Neural crest cell (in vitro differentiated cells): ENCODE results near the gene PCDHB7. TPM values are rescaled to one million over a fixed set of nuclear protein-coding genes. Genes with fewer than 3 reads are reported as not detected.
"Not testable (repeated sequence)": the region's sequence is repeated elsewhere in the genome, so short reads cannot be mapped to it uniquely, and the experiment has no call there.

Source experiments
- DNase-seq: peaks from one replicate; pipeline ENCODE4 v3.0.0; 2021; ENCODE audit warnings: low read depth, mixed read lengths, low spot score
- H3K27ac Mint-ChIP-seq: one replicate; pipeline ENCODE4 v1.8.0; 2021; ENCODE audit warnings: mild to moderate bottlenecking, mixed read lengths; ENCODE audit not compliant: unreplicated experiment
- H3K27me3 Mint-ChIP-seq: 2 replicates; pipeline ENCODE4 v1.8.0; 2021; ENCODE audit warnings: low read depth, mild to moderate bottlenecking, mixed read lengths
- H3K36me3 Mint-ChIP-seq: 2 replicates; pipeline ENCODE4 v1.8.0; 2021; ENCODE audit warnings: low read depth, mild to moderate bottlenecking, mixed read lengths
- H3K4me1 Mint-ChIP-seq: 2 replicates; pipeline ENCODE4 v1.8.0; 2021; ENCODE audit warnings: mixed read lengths
- H3K4me3 Mint-ChIP-seq: one replicate; pipeline ENCODE4 v1.8.0; 2021; ENCODE audit warnings: mild to moderate bottlenecking, mixed read lengths
- H3K9me3 Mint-ChIP-seq: 2 replicates; pipeline ENCODE4 v1.8.0; 2021; ENCODE audit warnings: mixed read lengths
- total RNA-seq: library from RNA; stranded (reverse); gene quantifications from 2 replicates; pipeline ENCODE4 v1.2.1, GENCODE V29; 2021
- TF ChIP-seq, protein P1 (sequence below): fragments of 200-600 bp; sonication (generic); conservative IDR thresholded peaks from 2 replicates; pipeline ENCODE4 v1.5.0; 2021; ENCODE audit warnings: antibody characterized with exemption, mild to moderate bottlenecking

PCDHB7 gene
- total RNA-seq, 1 donor from 2014 or later, result 0.58 TPM

DNA sequence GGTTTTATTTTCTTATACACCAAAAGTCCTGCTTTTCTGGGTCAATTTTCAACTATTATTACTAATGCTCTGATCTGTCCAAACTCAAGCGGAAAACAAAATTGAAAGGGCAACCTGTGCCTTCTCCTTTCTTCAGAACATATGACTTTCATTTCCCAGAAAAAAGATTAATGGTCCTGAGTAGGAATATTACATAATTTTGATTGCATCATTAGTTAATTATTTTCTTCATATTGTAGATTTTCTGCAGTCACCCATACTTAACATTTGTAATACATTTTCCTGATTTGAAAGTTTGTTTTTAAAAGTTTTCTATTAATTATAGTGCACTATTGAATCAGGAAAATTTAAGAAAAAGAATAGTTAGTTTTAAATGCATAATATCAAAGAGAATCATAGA, 3.5 kb downstream of the PCDHB7 start:
- TF ChIP-seq, protein P1, sequence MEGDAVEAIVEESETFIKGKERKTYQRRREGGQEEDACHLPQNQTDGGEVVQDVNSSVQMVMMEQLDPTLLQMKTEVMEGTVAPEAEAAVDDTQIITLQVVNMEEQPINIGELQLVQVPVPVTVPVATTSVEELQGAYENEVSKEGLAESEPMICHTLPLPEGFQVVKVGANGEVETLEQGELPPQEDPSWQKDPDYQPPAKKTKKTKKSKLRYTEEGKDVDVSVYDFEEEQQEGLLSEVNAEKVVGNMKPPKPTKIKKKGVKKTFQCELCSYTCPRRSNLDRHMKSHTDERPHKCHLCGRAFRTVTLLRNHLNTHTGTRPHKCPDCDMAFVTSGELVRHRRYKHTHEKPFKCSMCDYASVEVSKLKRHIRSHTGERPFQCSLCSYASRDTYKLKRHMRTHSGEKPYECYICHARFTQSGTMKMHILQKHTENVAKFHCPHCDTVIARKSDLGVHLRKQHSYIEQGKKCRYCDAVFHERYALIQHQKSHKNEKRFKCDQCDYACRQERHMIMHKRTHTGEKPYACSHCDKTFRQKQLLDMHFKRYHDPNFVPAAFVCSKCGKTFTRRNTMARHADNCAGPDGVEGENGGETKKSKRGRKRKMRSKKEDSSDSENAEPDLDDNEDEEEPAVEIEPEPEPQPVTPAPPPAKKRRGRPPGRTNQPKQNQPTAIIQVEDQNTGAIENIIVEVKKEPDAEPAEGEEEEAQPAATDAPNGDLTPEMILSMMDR, result no peak
- Mint-ChIP-seq H3K27ac (no peak overlapping the region), H3K27me3 (no peaks in the 10 kb centered on the region), H3K4me3 (no peak overlapping the region), H3K36me3 (peaks cover 21% of the 10 kb centered on the region), H3K4me1 (no peaks in the 10 kb centered on the region), H3K9me3 (peaks cover 9% of the 10 kb centered on the region)
- no peak for DNase-seq

DNA sequence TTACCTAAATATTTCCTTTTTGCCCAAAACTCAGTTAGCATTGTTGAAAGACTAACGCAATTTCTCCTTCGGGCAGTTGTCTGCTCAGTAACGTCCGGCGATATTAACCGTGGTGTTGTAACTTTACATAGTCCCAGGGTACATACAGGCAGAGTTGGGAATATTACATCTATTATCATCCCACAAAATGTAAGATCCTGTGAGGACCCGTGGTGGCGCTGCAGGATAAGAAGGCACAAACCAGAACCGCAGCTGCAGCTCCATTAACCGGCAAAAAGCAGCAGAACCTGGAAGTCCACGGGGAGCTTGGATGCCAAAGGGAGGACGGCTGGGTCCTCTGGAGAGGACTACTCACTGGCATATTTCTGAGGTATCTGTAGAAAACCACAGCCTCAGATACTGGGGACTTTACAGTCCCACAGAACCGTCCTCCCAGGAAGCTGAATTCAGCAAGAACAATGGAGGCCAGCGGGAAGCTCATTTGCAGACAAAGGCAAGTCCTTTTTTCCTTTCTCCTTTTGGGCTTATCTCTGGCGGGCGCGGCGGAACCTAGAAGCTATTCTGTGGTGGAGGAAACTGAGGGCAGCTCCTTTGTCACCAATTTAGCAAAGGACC, 5.2 kb downstream of the PCDHB7 start, which contains the start of gene PCDHB8:
TSS of gene PCDHB8 (plus strand) at position 214 of the 615 bp plus-strand sequence. CDS start at position 459, 245 bp downstream.
- Mint-ChIP-seq H3K36me3 (peaks cover 28% of the 10 kb centered on the region), H3K9me3 (peaks cover 15% of the 10 kb centered on the region)
- not testable (repeated sequence) for H3K27me3 Mint-ChIP-seq, H3K4me1 Mint-ChIP-seq, H3K27ac Mint-ChIP-seq, DNase-seq, H3K4me3 Mint-ChIP-seq

DNA sequence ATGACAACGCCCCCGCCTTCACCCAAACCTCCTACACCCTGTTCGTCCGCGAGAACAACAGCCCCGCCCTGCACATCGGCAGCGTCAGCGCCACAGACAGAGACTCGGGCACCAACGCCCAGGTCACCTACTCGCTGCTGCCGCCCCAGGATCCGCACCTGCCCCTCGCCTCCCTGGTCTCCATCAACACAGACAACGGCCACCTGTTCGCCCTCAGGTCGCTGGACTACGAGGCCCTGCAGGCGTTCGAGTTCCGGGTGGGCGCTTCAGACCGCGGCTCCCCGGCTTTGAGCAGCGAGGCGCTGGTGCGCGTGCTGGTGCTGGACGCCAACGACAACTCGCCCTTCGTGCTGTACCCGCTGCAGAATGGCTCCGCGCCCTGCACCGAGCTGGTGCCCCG, 6.9 kb downstream of the PCDHB7 start:
- H3K4me3 Mint-ChIP-seq, DNase-seq, H3K4me1 Mint-ChIP-seq, H3K27ac Mint-ChIP-seq, H3K27me3 Mint-ChIP-seq: not testable (repeated sequence)
- Mint-ChIP-seq H3K36me3 (peaks cover 28% of the 10 kb centered on the region), H3K9me3 (peaks cover 15% of the 10 kb centered on the region)

- Mint-ChIP-seq H3K36me3 (peaks cover 31% of the 10 kb centered on the region), H3K9me3 (peaks cover 16% of the 10 kb centered on the region)
- H3K4me1 Mint-ChIP-seq, DNase-seq, H3K27me3 Mint-ChIP-seq, H3K4me3 Mint-ChIP-seq, H3K27ac Mint-ChIP-seq: not testable (repeated sequence)
Measured at GRCh38 chr5:141179876-141180275, 7.4 kb downstream of the PCDHB7 start.

DNA sequence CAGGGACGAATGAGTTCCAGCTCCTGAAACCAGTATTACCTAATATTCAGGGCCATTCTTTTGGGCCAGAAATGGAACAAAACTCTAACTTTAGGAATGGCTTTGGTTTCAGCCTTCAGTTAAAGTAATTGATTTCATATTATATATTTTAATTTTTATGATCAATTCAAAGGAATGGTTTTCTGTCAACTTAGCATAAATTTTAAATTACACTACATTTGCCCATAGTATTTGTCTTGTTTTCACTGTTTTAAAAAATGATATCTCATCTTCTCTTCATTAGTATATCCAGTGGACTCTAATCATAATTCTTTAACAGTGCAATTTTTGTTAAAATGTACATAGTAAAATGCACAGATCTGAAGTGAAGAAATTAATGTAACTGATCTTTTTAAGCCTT, 7.9 kb downstream of the PCDHB7 start:
- Mint-ChIP-seq H3K27me3 (peaks cover 4% of the 10 kb centered on the region), H3K36me3 (peaks cover 34% of the 10 kb centered on the region), H3K4me1 (peaks cover 12% of the 10 kb centered on the region), H3K4me3 (no peak overlapping the region), H3K9me3 (peaks cover 20% of the 10 kb centered on the region), H3K27ac (no peak overlapping the region)
- no peak for DNase-seq
- TF ChIP-seq, protein P1, result no peak

- peak within 1 kb of the TSS; percentile 98 for H3K27ac Mint-ChIP-seq
- peak; percentile 63 for DNase-seq
- peak within 1 kb of the TSS; percentile 92 for H3K4me3 Mint-ChIP-seq
- peaks cover 4% of the 10 kb centered on the region for H3K27me3 Mint-ChIP-seq
- H3K36me3 Mint-ChIP-seq, result peaks cover 48% of the 10 kb centered on the region
- H3K9me3 Mint-ChIP-seq, result peaks cover 24% of the 10 kb centered on the region
- H3K4me1 Mint-ChIP-seq, result peaks cover 17% of the 10 kb centered on the region
- TF ChIP-seq, protein P1, result peak; percentile 62
Measured at GRCh38 chr5:141182248-141182647, 9.8 kb downstream of the PCDHB7 start, which contains the start of gene PCDHB16. TSS of gene PCDHB16 (plus strand) at chr5:141182387. CDS start at chr5:141182560, 173 bp downstream.

DNA sequence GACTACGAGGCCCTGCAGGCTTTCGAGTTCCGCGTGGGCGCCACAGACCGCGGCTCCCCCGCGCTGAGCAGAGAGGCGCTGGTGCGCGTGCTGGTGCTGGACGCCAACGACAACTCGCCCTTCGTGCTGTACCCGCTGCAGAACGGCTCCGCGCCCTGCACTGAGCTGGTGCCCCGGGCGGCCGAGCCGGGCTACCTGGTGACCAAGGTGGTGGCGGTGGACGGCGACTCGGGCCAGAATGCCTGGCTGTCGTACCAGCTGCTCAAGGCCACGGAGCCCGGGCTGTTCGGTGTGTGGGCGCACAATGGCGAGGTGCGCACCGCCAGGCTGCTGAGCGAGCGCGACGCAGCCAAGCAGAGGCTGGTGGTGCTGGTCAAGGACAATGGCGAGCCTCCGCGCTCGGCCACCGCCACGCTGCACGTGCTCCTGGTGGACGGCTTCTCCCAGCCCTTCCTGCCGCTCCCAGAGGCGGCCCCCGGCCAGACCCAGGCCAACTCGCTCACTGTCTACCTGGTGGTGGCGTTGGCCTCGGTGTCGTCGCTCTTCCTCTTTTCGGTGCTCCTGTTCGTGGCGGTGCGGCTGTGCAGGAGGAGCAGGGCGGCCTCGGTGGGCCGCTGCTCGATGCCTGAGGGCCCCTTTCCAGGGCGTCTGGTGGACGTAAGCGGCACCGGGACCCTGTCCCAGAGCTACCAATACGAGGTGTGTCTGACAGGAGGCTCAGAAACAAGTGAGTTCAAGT, 11.8 kb downstream of the PCDHB7 start:
- H3K4me3 Mint-ChIP-seq, result peak overlapping the region; percentile 38
- H3K36me3 Mint-ChIP-seq, result peaks cover 60% of the 10 kb centered on the region
- not testable (repeated sequence) for H3K27me3 Mint-ChIP-seq, DNase-seq
- peaks cover 30% of the 10 kb centered on the region for H3K9me3 Mint-ChIP-seq
- peaks cover 17% of the 10 kb centered on the region for H3K4me1 Mint-ChIP-seq
- peak overlapping the region; percentile 12 for H3K27ac Mint-ChIP-seq
